SK-N-SH (cell line): ENCODE data around the gene NUAK1. TPM values are rescaled to one million over a fixed set of nuclear protein-coding genes. Genes with fewer than 3 reads are reported as not detected.

ENCODE experiments used
- CTCF ChIA-PET: fragments of 300-600, 350-600 bp; formaldehyde crosslinking; extraction: SDS; loops from one replicate; lab custom pipeline; 2021; lab: Yijun Ruan, JAX
- POLR2A ChIA-PET: fragments of 350-600 bp; sonication (Branson Sonifier 250); formaldehyde crosslinking; extraction: SDS; loops from one replicate; lab custom pipeline; 2020; ENCODE audit warnings: antibody characterized with exemption, inconsistent platforms; lab: Yijun Ruan, JAX
- DNase-seq: peaks from one replicate; pipeline ENCODE4 v3.0.0; 2012
- H2AFZ ChIP-seq: fragments of 200-600 bp; sonication (generic); 2 replicates; pipeline ENCODE4 v1.8.1; 2016; ENCODE audit warnings: antibody characterized with exemption, mild to moderate bottlenecking, low read depth
- H3F3A ChIP-seq: fragments of 200-600 bp; sonication (generic); replicated peaks from 2 replicates; pipeline ENCODE3; 2016; ENCODE audit warnings: antibody characterized with exemption, mild to moderate bottlenecking; ENCODE audit not compliant: insufficient read depth
- H3K27ac ChIP-seq, 2 experiments: fragments of 200-500 bp in 1 of 2; fragments of 200-600 bp in 1 of 2; sonication (Bioruptor generic) in 1 of 2; sonication (generic), shearing (Covaris generic) in 1 of 2; 2 replicates each; pipeline versions ENCODE4 v1.5.1 to v1.6.1; 2014 to 2016; ENCODE audit warnings: low read depth in 2 of 2, inconsistent platforms in 1 of 2, low read length in 1 of 2, mild to moderate bottlenecking in 1 of 2, mixed read lengths in 1 of 2
- H3K27me3 ChIP-seq: fragments of 200-600 bp; sonication (generic), shearing (Covaris generic); 2 replicates; pipeline ENCODE4 v1.6.1; 2016; ENCODE audit warnings: mixed run types; ENCODE audit not compliant: insufficient read depth
- H3K36me3 ChIP-seq, 2 experiments: fragments of 200-500 bp in 1 of 2; fragments of 200-600 bp in 1 of 2; sonication (Bioruptor generic) in 1 of 2; sonication (generic) in 1 of 2; replicated peaks in 1 of 2; 2 replicates each; pipeline versions ENCODE3 to v1.5.1; 2014 to 2016; ENCODE audit warnings: low read length in 1 of 2, mild to moderate bottlenecking in 1 of 2; ENCODE audit not compliant: insufficient read depth in 2 of 2, control insufficient read depth in 1 of 2
- H3K4me1 ChIP-seq, 2 experiments: fragments of 200-500 bp in 1 of 2; fragments of 200-600 bp in 1 of 2; sonication (Bioruptor generic) in 1 of 2; sonication (generic), shearing (Covaris generic) in 1 of 2; 2 replicates each; pipeline versions ENCODE4 v1.5.1 to v1.6.1; 2014 to 2016; ENCODE audit warnings: low read depth in 1 of 2, low read length in 1 of 2, mixed run types in 1 of 2; ENCODE audit not compliant: insufficient read depth in 2 of 2, control insufficient read depth in 1 of 2
- H3K4me2 ChIP-seq: fragments of 200-600 bp; sonication (generic), shearing (Covaris generic); 2 replicates; pipeline ENCODE4 v1.6.1; 2017; ENCODE audit warnings: mixed run types
- H3K4me3 ChIP-seq, 2 experiments: fragments of 200-500 bp in 1 of 2; fragments of 200-600 bp in 1 of 2; sonication (Bioruptor generic) in 1 of 2; sonication (generic), shearing (Covaris generic) in 1 of 2; 2 replicates each; pipeline versions ENCODE4 v1.5.1 to v1.8.1; 2014 to 2016; ENCODE audit warnings: low read depth in 2 of 2, inconsistent platforms in 1 of 2, low read length in 1 of 2, mild to moderate bottlenecking in 1 of 2, mixed read lengths in 1 of 2, moderate library complexity in 1 of 2
- H3K79me2 ChIP-seq: fragments of 200-600 bp; sonication (generic); 2 replicates; pipeline ENCODE4 v1.8.1; 2017; ENCODE audit warnings: mild to moderate bottlenecking; ENCODE audit not compliant: insufficient read depth
- H3K9ac ChIP-seq: fragments of 200-600 bp; sonication (generic); 2 replicates; pipeline ENCODE4 v1.6.1; 2017; ENCODE audit warnings: mixed run types
- H3K9me2 ChIP-seq: fragments of 200-600 bp; sonication (generic); 2 replicates; pipeline ENCODE4 v1.6.1; 2017; ENCODE audit warnings: mixed run types
- H3K9me3 ChIP-seq: fragments of 200-600 bp; sonication (generic); 2 replicates; pipeline ENCODE4 v1.6.1; 2017; ENCODE audit warnings: mixed run types, mild to moderate bottlenecking, moderate library complexity
- H4K20me1 ChIP-seq: fragments of 200-600 bp; sonication (generic); 2 replicates; pipeline ENCODE4 v1.6.1; 2017; ENCODE audit warnings: mild to moderate bottlenecking, mixed run types; ENCODE audit not compliant: insufficient read depth
- CHD2 ChIP-seq: fragments of 150-350 bp; IDR thresholded peaks from 2 replicates; pipeline ENCODE4 v1.6.1; 2018; ENCODE audit warnings: low read length; ENCODE audit not compliant: partially characterized antibody
- EP300 ChIP-seq, 2 experiments: IDR thresholded peaks; 2 replicates each; pipeline versions ENCODE4 v1.4.0 to v1.6.1; 2012; ENCODE audit warnings: borderline replicate concordance in 1 of 2, low read depth in 1 of 2, low read length in 1 of 2
- GABPA ChIP-seq: IDR thresholded peaks from 2 replicates; pipeline ENCODE4 v1.4.0; 2012; ENCODE audit warnings: low read depth, mild to moderate bottlenecking
- GATA2 ChIP-seq: sonication (generic); formaldehyde crosslinking; IDR thresholded peaks from 2 replicates; pipeline ENCODE4 v1.5.0; 2020; ENCODE audit warnings: mild to moderate bottlenecking, missing genetic modification reagents
- IRF3 ChIP-seq: fragments of 150-350 bp; IDR thresholded peaks from 2 replicates; pipeline ENCODE4 v1.6.1; 2016; ENCODE audit warnings: mild to moderate bottlenecking, low read depth, low read length
- JUND ChIP-seq: IDR thresholded peaks from 2 replicates; pipeline ENCODE4 v1.4.0; 2012
- MAX ChIP-seq: IDR thresholded peaks from 2 replicates; pipeline ENCODE4 v1.4.0; 2012; ENCODE audit warnings: low read depth
- MEF2A ChIP-seq: IDR thresholded peaks from 2 replicates; pipeline ENCODE4 v1.4.0; 2012; ENCODE audit warnings: low read depth, borderline replicate concordance
- MXI1 ChIP-seq: IDR thresholded peaks from 2 replicates; pipeline ENCODE4 v1.6.1; 2012; ENCODE audit warnings: mild to moderate bottlenecking, low read depth, low read length, improper control_type of control experiment
- NFIC ChIP-seq: IDR thresholded peaks from 2 replicates; pipeline ENCODE4 v1.4.0; 2012; ENCODE audit warnings: borderline replicate concordance
- PBX3 ChIP-seq: IDR thresholded peaks from 2 replicates; pipeline ENCODE4; 2012
- POLR2AphosphoS5 ChIP-seq: IDR thresholded peaks from 2 replicates; pipeline ENCODE4 v1.6.1; 2012; ENCODE audit warnings: low read depth, low read length
- RAD21 ChIP-seq: IDR thresholded peaks from 2 replicates; pipeline ENCODE4 v1.6.1; 2012; ENCODE audit warnings: mild to moderate bottlenecking, low read length
- REST ChIP-seq: IDR thresholded peaks from 2 replicates; pipeline ENCODE4 v1.6.1; 2012; ENCODE audit warnings: mild to moderate bottlenecking, low read depth, low read length, moderate library complexity
- SIN3A ChIP-seq: IDR thresholded peaks from 2 replicates; pipeline ENCODE4 v1.6.1; 2012; ENCODE audit warnings: low read depth, mild to moderate bottlenecking, low read length, moderate library complexity, borderline replicate concordance
- TAF1 ChIP-seq: IDR thresholded peaks from 2 replicates; pipeline ENCODE4 v1.6.1; 2012; ENCODE audit warnings: low read depth, mild to moderate bottlenecking, low read length, moderate library complexity, borderline replicate concordance
- TEAD4 ChIP-seq: IDR thresholded peaks from 2 replicates; pipeline ENCODE4 v1.4.0; 2012; ENCODE audit warnings: mild to moderate bottlenecking, borderline replicate concordance; ENCODE audit not compliant: insufficient read depth
- WGBS: methylation state at CpG from one replicate; pipeline ENCODE4 v1.1.6; 2017; ENCODE audit warnings: low lambda C conversion rate; 5-methylcytosine and 5-hydroxymethylcytosine counted together
- polyA plus RNA-seq, 3 experiments: library from polyadenylated mRNA; depleted of rRNA; stranded (reverse); fragments of >200 nt; gene quantifications; 2 replicates each; pipeline ENCODE4 v1.2.3, GENCODE V29; 2012

Gene NUAK1
- polyA plus RNA-seq, 1 of the 3 experiments (the other 2 are of a cell fraction), result 8.1 TPM

GRCh38 chr12:106068296-106068695 is 70.5 kb downstream of the NUAK1 start:
- DNase-seq, result no peak
- 95% methylated on average over 3 of the region's 3 CpGs for WGBS
- Histone ChIP-seq H3K27me3 (no peaks in the 10 kb centered on the region), H3K27ac (no peak overlapping the region), H3K9me3 (no peaks in the 10 kb centered on the region), H3K4me3 (no peak overlapping the region), H3K79me2 (peaks cover 44% of the 10 kb centered on the region; the same call in 1 of the 2 replicates), H3F3A (peaks cover 22% of the 10 kb centered on the region), H3K4me2 (no peak overlapping the region), H3K36me3 (peaks cover 60 to 79% of the 10 kb centered on the region in 2 experiments), H3K9me2 (no peaks in the 10 kb centered on the region), H3K4me1 (no peaks in the 10 kb centered on the region), H3K9ac (no peak overlapping the region), H4K20me1 (no peaks in the 10 kb centered on the region), H2AFZ (no peak overlapping the region)
- POLR2A ChIA-PET, result no interaction called here
- CTCF ChIA-PET, result no interaction called here
- no peak for TF ChIP-seq JUND
- TF ChIP-seq POLR2AphosphoS5, result no peak
- no peak for TF ChIP-seq CHD2
- no peak for TF ChIP-seq SIN3A
- no peak for TF ChIP-seq NFIC
- TF ChIP-seq MAX, result no peak
- TF ChIP-seq MEF2A, result no peak
- no peak for TF ChIP-seq TEAD4
- no peak for TF ChIP-seq GATA2 (CRISPR knock-in tag)
- no peak for TF ChIP-seq TAF1
- TF ChIP-seq IRF3, result no peak
- TF ChIP-seq EP300 (IDR thresholded peaks at IDR 0.05; ENCODE audit: borderline replicate concordance in 1 of 2, low read depth in 1 of 2, low read length in 1 of 2), result no peak

GRCh38 chr12:106067606-106068205 is 71.0 kb downstream of the NUAK1 start:
- H3K36me3 ChIP-seq, result peaks cover 59 to 76% of the 10 kb centered on the region in 2 experiments
- ChIA-PET CTCF (no interaction called here), POLR2A (no interaction called here)
- no peaks in the 10 kb centered on the region for H4K20me1 ChIP-seq
- H3K27me3 ChIP-seq, result no peaks in the 10 kb centered on the region
- 88% methylated on average over 11 of the region's 15 CpGs for WGBS
- no peak overlapping the region for H3K27ac ChIP-seq
- H3K9me2 ChIP-seq, result no peaks in the 10 kb centered on the region
- no peak overlapping the region for H3K4me3 ChIP-seq
- no peaks in the 10 kb centered on the region for H3K9me3 ChIP-seq
- DNase-seq, result no peak
- H3K9ac ChIP-seq, result no peak overlapping the region
- no peak overlapping the region for H3K4me2 ChIP-seq
- H3K79me2 ChIP-seq, result peaks cover 38% of the 10 kb centered on the region; the same call in 1 of the 2 replicates
- no peak overlapping the region for H2AFZ ChIP-seq
- peaks cover 28% of the 10 kb centered on the region for H3F3A ChIP-seq
- peaks cover 0 to under 1% of the 10 kb centered on the region in 2 experiments; a peak in 1 of 4 replicates for H3K4me1 ChIP-seq
- TF ChIP-seq GABPA (no peak), MXI1 (no peak), NFIC (no peak), REST (no peak), CHD2 (no peak), PBX3 (no peak), GATA2 (CRISPR knock-in tag) (no peak), RAD21 (no peak)
- TF ChIP-seq, all 33 proteins: peak for 0
